OCI-LY1 (cell line): ENCODE measurements around the gene JUN.

Experiments used
- H2AFZ ChIP-seq: fragments of 200-600 bp; sonication (generic), shearing (Covaris generic); 2 replicates; pipeline ENCODE4 v1.6.0; 2014; ENCODE audit warnings: antibody characterized with exemption, mild to moderate bottlenecking, low read length
- H3F3A ChIP-seq: fragments of 200-600 bp; sonication (generic), shearing (Covaris generic); 2 replicates; pipeline ENCODE4 v1.6.0; 2014; ENCODE audit warnings: mild to moderate bottlenecking, antibody characterized with exemption, low read length, moderate library complexity; ENCODE audit not compliant: insufficient read depth
- H3K27ac ChIP-seq: fragments of 200-600 bp; sonication (generic); 2 replicates; pipeline ENCODE4 v1.5.1; 2014; ENCODE audit warnings: low read length, mixed run types, mild to moderate bottlenecking, low read depth; ENCODE audit not compliant: poor library complexity, severe bottlenecking
- H3K27me3 ChIP-seq: fragments of 200-600 bp; sonication (generic); 2 replicates; pipeline ENCODE4 v1.6.0; 2014; ENCODE audit warnings: antibody characterized with exemption, mild to moderate bottlenecking, low read length, moderate library complexity; ENCODE audit not compliant: insufficient read depth
- H3K36me3 ChIP-seq: fragments of 200-600 bp; sonication (generic); 2 replicates; pipeline ENCODE4 v1.6.1; 2014; ENCODE audit warnings: mild to moderate bottlenecking, antibody characterized with exemption, low read length, moderate library complexity, mixed read lengths; ENCODE audit not compliant: insufficient read depth
- H3K4me1 ChIP-seq: fragments of 200-600 bp; sonication (generic); 2 replicates; pipeline ENCODE4 v1.5.1; 2014; ENCODE audit warnings: mild to moderate bottlenecking, low read length, moderate library complexity; ENCODE audit not compliant: insufficient read depth, severe bottlenecking
- H3K4me2 ChIP-seq: fragments of 200-600 bp; sonication (generic), shearing (Covaris generic); 2 replicates; pipeline ENCODE4 v1.6.1; 2014; ENCODE audit warnings: low read length
- H3K4me3 ChIP-seq: fragments of 200-600 bp; sonication (generic); 2 replicates; pipeline ENCODE4 v1.5.1; 2014; ENCODE audit warnings: low read length, low read depth, mild to moderate bottlenecking, mixed read lengths; ENCODE audit not compliant: poor library complexity, severe bottlenecking
- H3K79me2 ChIP-seq: fragments of 200-600 bp; shearing (Covaris generic); 2 replicates; pipeline ENCODE4 v1.6.1; 2016; ENCODE audit warnings: mixed run types, low read length, mixed read lengths; ENCODE audit not compliant: insufficient read depth
- H3K9ac ChIP-seq: fragments of 200-600 bp; sonication (generic), shearing (Covaris generic); 2 replicates; pipeline ENCODE4 v1.6.1; 2014; ENCODE audit warnings: mild to moderate bottlenecking, low read length, mixed read lengths
- H3K9me2 ChIP-seq: fragments of 200-600 bp; sonication (generic), shearing (Covaris generic); 2 replicates; pipeline ENCODE4 v1.6.1; 2014; ENCODE audit warnings: low read depth, mild to moderate bottlenecking, low read length, mixed read lengths
- H3K9me3 ChIP-seq: fragments of 200-600 bp; shearing (Covaris generic); 2 replicates; pipeline ENCODE4 v1.6.1; 2014; ENCODE audit warnings: low read length, mixed read lengths
- H4K20me1 ChIP-seq: fragments of 200-600 bp; sonication (generic), shearing (Covaris generic); 2 replicates; pipeline ENCODE4 v1.6.0; 2016; ENCODE audit warnings: mild to moderate bottlenecking, low read length; ENCODE audit not compliant: insufficient read depth
- EZH2 ChIP-seq: fragments of 200-600 bp; sonication (generic), shearing (Covaris generic); IDR thresholded peaks from 2 replicates; pipeline ENCODE4 v1.8.0; 2017; ENCODE audit warnings: borderline replicate concordance, mixed run types, mild to moderate bottlenecking, antibody characterized with exemption, low read length, moderate library complexity, mixed read lengths
- TF ChIP-seq, protein P1 (sequence below): fragments of 200-600 bp; sonication (generic), shearing (Covaris generic); IDR thresholded peaks from 2 replicates; pipeline ENCODE4 v1.5.1; 2017; ENCODE audit warnings: mild to moderate bottlenecking, antibody characterized with exemption, low read length, moderate library complexity, mixed read lengths

JUN gene

GRCh38 chr1:58791106-58791505 is 7.3 kb upstream of the JUN start:
- no peak overlapping the region for H2AFZ ChIP-seq
- no peaks in the 10 kb centered on the region for H3K79me2 ChIP-seq
- no peak overlapping the region for H3K27ac ChIP-seq

DNA sequence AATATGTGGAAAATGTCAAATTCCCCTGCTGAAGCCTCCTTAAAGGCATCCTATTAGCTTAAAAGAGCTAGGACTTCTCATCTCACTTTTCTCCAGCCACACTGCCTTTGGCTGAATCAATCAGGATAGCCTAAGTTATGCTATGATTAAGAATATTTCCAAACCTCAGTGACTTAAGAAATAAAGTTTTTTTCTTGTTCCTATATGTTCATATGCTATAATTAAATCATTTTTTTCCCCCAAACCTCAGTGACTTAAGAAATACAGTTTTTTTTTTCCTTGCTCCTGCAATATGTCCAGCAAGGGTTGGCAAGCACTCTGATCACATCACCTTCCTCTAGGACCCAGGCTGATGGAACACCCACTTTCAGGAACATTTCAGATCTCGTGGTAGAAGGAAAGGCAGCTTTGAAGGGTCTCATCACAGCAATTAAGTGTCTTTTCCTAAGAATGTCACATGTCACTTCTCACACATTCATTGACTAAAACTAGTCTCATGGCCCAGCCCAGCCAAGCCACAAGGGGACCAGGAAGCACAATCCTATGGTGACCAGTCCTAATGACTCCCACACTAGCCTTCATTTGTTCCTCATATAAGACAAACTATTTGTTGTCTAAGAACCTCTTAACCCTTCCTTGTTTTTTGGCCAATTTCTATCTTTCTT is 6.3 kb upstream of the JUN start:
- H3K4me3 ChIP-seq: no peak overlapping the region
- no peaks in the 10 kb centered on the region for H4K20me1 ChIP-seq
- no peaks in the 10 kb centered on the region; the same call in 1 of the 2 replicates for H3K27me3 ChIP-seq
- no peaks in the 10 kb centered on the region for H3F3A ChIP-seq
- H3K9me2 ChIP-seq: no peaks in the 10 kb centered on the region
- H3K27ac ChIP-seq: no peak overlapping the region
- no peak for TF ChIP-seq EZH2
- TF ChIP-seq, protein P1, sequence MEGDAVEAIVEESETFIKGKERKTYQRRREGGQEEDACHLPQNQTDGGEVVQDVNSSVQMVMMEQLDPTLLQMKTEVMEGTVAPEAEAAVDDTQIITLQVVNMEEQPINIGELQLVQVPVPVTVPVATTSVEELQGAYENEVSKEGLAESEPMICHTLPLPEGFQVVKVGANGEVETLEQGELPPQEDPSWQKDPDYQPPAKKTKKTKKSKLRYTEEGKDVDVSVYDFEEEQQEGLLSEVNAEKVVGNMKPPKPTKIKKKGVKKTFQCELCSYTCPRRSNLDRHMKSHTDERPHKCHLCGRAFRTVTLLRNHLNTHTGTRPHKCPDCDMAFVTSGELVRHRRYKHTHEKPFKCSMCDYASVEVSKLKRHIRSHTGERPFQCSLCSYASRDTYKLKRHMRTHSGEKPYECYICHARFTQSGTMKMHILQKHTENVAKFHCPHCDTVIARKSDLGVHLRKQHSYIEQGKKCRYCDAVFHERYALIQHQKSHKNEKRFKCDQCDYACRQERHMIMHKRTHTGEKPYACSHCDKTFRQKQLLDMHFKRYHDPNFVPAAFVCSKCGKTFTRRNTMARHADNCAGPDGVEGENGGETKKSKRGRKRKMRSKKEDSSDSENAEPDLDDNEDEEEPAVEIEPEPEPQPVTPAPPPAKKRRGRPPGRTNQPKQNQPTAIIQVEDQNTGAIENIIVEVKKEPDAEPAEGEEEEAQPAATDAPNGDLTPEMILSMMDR: no peak
- H3K36me3 ChIP-seq: no peaks in the 10 kb centered on the region; the same call in 1 of the 2 replicates
- H3K79me2 ChIP-seq: no peaks in the 10 kb centered on the region
- H3K9ac ChIP-seq: no peak overlapping the region
- H2AFZ ChIP-seq: no peak overlapping the region
- no peak overlapping the region for H3K4me2 ChIP-seq
- H3K4me1 ChIP-seq: peaks cover 8% of the 10 kb centered on the region
- H3K9me3 ChIP-seq: no peaks in the 10 kb centered on the region

More at GRCh38 chr1:58791106-58791505, 7.3 kb upstream of the JUN start:
- Histone ChIP-seq H3K9ac (no peak overlapping the region), H3K36me3 (no peaks in the 10 kb centered on the region; the same call in 1 of the 2 replicates), H3K4me3 (no peak overlapping the region), H3K9me2 (no peaks in the 10 kb centered on the region), H3F3A (no peaks in the 10 kb centered on the region), H3K27me3 (no peaks in the 10 kb centered on the region; the same call in 1 of the 2 replicates), H3K9me3 (no peaks in the 10 kb centered on the region), H3K4me2 (no peak overlapping the region), H3K4me1 (no peaks in the 10 kb centered on the region), H4K20me1 (no peaks in the 10 kb centered on the region)
- TF ChIP-seq EZH2: no peak
- TF ChIP-seq, protein P1: no peak

DNA sequence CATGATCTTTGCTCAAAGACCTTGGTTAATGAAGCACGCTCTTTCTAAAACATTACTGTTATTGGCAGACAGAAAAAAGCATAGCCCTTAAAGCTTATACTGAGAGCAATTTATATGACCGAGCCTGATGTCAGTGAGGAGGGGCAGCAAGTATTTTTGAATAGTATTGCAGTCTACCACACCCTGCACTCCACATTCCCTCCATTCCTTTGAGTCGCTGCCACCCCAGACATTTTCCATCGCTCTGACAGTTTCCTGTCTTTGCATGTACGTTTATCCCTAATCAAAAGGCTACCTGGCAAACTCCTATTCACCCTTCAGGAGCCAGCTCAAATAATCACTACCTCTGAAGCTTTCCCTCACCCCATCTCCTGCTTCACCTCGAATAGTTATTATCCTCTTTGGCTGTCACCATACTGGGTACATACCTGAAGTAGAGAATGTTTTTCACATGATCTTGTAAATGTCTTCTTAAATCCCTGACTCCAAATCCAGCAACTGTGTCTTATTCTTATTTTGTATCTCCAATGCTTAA is 5.5 kb upstream of the JUN start:
- Histone ChIP-seq H3K9me3 (no peaks in the 10 kb centered on the region), H3K4me2 (no peak overlapping the region), H3K9me2 (no peaks in the 10 kb centered on the region), H4K20me1 (no peaks in the 10 kb centered on the region), H3K4me3 (no peak overlapping the region), H3K36me3 (no peaks in the 10 kb centered on the region; the same call in 1 of the 2 replicates), H3F3A (no peaks in the 10 kb centered on the region), H3K9ac (no peak overlapping the region), H3K27me3 (no peaks in the 10 kb centered on the region; the same call in 1 of the 2 replicates), H2AFZ (no peak overlapping the region), H3K4me1 (peaks cover 12% of the 10 kb centered on the region), H3K79me2 (no peaks in the 10 kb centered on the region), H3K27ac (no peak overlapping the region)
- TF ChIP-seq EZH2: no peak
- TF ChIP-seq, protein P1: no peak
